IMR-90 (cell line): ENCODE measurements around the gene MYEOV. TPM values are rescaled to one million over a fixed set of nuclear protein-coding genes. Genes with fewer than 3 reads are reported as not detected.
A peak's percentile ranks its signal among the peaks of the same experiment; 100 is the strongest.

Source experiments
- ATAC-seq: fragments of 200-7000 bp; cut with Tn5 transposase; 2 replicates; pipeline ENCODE4 v1.9.1; 2020; ENCODE audit warnings: low read depth, mild to moderate bottlenecking, moderate library complexity
- BruUV-seq: library from RNA; stranded (reverse); fragments of 400-500 nt; replicated peaks from 2 replicates; lab custom pipeline; 2021; lab: Mats Ljungman, UMichigan
- CTCF ChIA-PET: fragments of 300-600 bp; formaldehyde crosslinking; extraction: SDS; loops from one replicate; lab custom pipeline; 2021; ENCODE audit warnings: antibody characterized with exemption; lab: Yijun Ruan, JAX
- POLR2A ChIA-PET: fragments of 300-600 bp; sonication (Branson Sonifier 250); formaldehyde crosslinking; loops from one replicate; lab custom pipeline; 2022; ENCODE audit warnings: antibody characterized with exemption; ENCODE audit not compliant: unreplicated experiment; lab: Charles Lee
- DNase-seq: peaks from one replicate; pipeline ENCODE4 v3.0.0; 2013
- H2AFZ ChIP-seq: replicated peaks from 2 replicates; pipeline ENCODE3; 2013; ENCODE audit warnings: low read length, mild to moderate bottlenecking; ENCODE audit not compliant: poor library complexity
- H2AK5ac ChIP-seq: 2 replicates; pipeline ENCODE4 v1.6.1; 2013; ENCODE audit warnings: low read depth, low read length, inconsistent platforms
- H2AK9ac ChIP-seq: replicated peaks from 2 replicates; pipeline ENCODE3; 2013; ENCODE audit warnings: mild to moderate bottlenecking, low read depth, low read length, moderate library complexity; ENCODE audit not compliant: poor library complexity
- H2BK120ac ChIP-seq: 2 replicates; pipeline ENCODE4 v1.6.1; 2013; ENCODE audit warnings: low read depth, low read length, inconsistent platforms
- H2BK15ac ChIP-seq: 3 replicates; pipeline ENCODE4 v1.6.1; 2013; ENCODE audit warnings: low read depth, low read length, inconsistent platforms
- H2BK20ac ChIP-seq: 2 replicates; pipeline ENCODE4 v1.6.1; 2013; ENCODE audit warnings: low read depth, mild to moderate bottlenecking, inconsistent platforms, low read length, moderate library complexity
- H2BK5ac ChIP-seq: 2 replicates; pipeline ENCODE4 v1.6.1; 2013; ENCODE audit warnings: mild to moderate bottlenecking, low read depth, low read length, inconsistent platforms; ENCODE audit not compliant: poor library complexity, severe bottlenecking
- H3K14ac ChIP-seq: replicated peaks from 2 replicates; pipeline ENCODE4 v1.6.1; 2013; ENCODE audit warnings: low read depth, low read length, inconsistent platforms
- H3K18ac ChIP-seq: 2 replicates; pipeline ENCODE4 v1.6.1; 2013; ENCODE audit warnings: low read depth, low read length, control low read depth
- H3K23ac ChIP-seq: 2 replicates; pipeline ENCODE4 v1.6.1; 2013; ENCODE audit warnings: low read depth, low read length, inconsistent platforms
- H3K27ac ChIP-seq: 2 replicates; pipeline ENCODE4 v1.5.1; 2013; ENCODE audit warnings: mild to moderate bottlenecking, control low read depth, low read length; ENCODE audit not compliant: insufficient read depth
- H3K27me3 ChIP-seq: 2 replicates; pipeline ENCODE4 v1.6.1; 2013; ENCODE audit warnings: low read length; ENCODE audit not compliant: control insufficient read depth, insufficient read depth
- H3K36me3 ChIP-seq: 2 replicates; pipeline ENCODE4 v1.6.1; 2013; ENCODE audit warnings: low read length, mixed read lengths; ENCODE audit not compliant: control insufficient read depth, insufficient read depth
- H3K4ac ChIP-seq: 2 replicates; pipeline ENCODE4 v1.6.1; 2013; ENCODE audit warnings: low read depth, low read length, inconsistent platforms
- H3K4me1 ChIP-seq: 2 replicates; pipeline ENCODE4 v1.6.1; 2013; ENCODE audit warnings: low read length, mixed read lengths; ENCODE audit not compliant: control insufficient read depth, insufficient read depth
- H3K4me2 ChIP-seq: 2 replicates; pipeline ENCODE4 v1.6.1; 2013; ENCODE audit warnings: low read depth, mild to moderate bottlenecking, control low read depth, low read length, moderate library complexity
- H3K4me3 ChIP-seq: 2 replicates; pipeline ENCODE4 v1.5.1; 2013; ENCODE audit warnings: low read depth, mild to moderate bottlenecking, control low read depth, low read length, moderate library complexity; ENCODE audit not compliant: insufficient read depth
- H3K56ac ChIP-seq: 2 replicates; pipeline ENCODE4 v1.6.1; 2013; ENCODE audit warnings: low read length, inconsistent platforms; ENCODE audit not compliant: insufficient read depth; ENCODE audit errors: extremely low read depth
- H3K79me1 ChIP-seq, 2 experiments: 2 replicates each; pipeline ENCODE4 v1.6.1; 2013; ENCODE audit warnings: low read length in 2 of 2, inconsistent platforms in 1 of 2, low read depth in 1 of 2
- H3K9ac ChIP-seq: 2 replicates; pipeline ENCODE4 v1.6.1; 2013; ENCODE audit warnings: low read depth, low read length, control low read depth
- H3K9me1 ChIP-seq: 2 replicates; pipeline ENCODE4 v1.6.1; 2013; ENCODE audit warnings: low read length, inconsistent platforms; ENCODE audit not compliant: insufficient read depth
- H3K9me3 ChIP-seq: 2 replicates; pipeline ENCODE4 v1.6.1; 2013; ENCODE audit warnings: low read length; ENCODE audit not compliant: control insufficient read depth, insufficient read depth
- H4K20me1 ChIP-seq: 2 replicates; pipeline ENCODE4 v1.6.1; 2013; ENCODE audit warnings: low read length, inconsistent platforms; ENCODE audit not compliant: insufficient read depth
- H4K5ac ChIP-seq: 2 replicates; pipeline ENCODE4 v1.6.1; 2013; ENCODE audit warnings: mild to moderate bottlenecking, low read depth, low read length, control low read depth
- H4K8ac ChIP-seq, 2 experiments: 2 replicates each; pipeline ENCODE4 v1.6.1; 2013; ENCODE audit warnings: low read depth in 2 of 2, low read length in 2 of 2, control low read depth in 1 of 2, inconsistent platforms in 1 of 2
- H4K91ac ChIP-seq: 2 replicates; pipeline ENCODE4 v1.6.1; 2013; ENCODE audit warnings: low read depth, low read length, inconsistent platforms; ENCODE audit not compliant: insufficient read depth
- CEBPB ChIP-seq: IDR thresholded peaks from 2 replicates; pipeline ENCODE4 v1.6.1; 2012; ENCODE audit warnings: low read depth, low read length, improper control_type of control experiment
- MAFK ChIP-seq: IDR thresholded peaks from 2 replicates; pipeline ENCODE4 v1.6.1; 2012; ENCODE audit warnings: low read depth, low read length, improper control_type of control experiment
- MAZ ChIP-seq: IDR thresholded peaks from 2 replicates; pipeline ENCODE4 v1.6.1; 2012; ENCODE audit warnings: low read depth, mild to moderate bottlenecking, low read length, improper control_type of control experiment, moderate library complexity, borderline replicate concordance
- POLR2A ChIP-seq: IDR thresholded peaks from 2 replicates; pipeline ENCODE4 v1.6.1; 2012; ENCODE audit warnings: mild to moderate bottlenecking, low read depth, low read length
- SMC3 ChIP-seq: fragments of 150-350 bp; IDR thresholded peaks from 2 replicates; pipeline ENCODE4 v1.6.1; 2016; ENCODE audit warnings: low read depth, mild to moderate bottlenecking, antibody characterized with exemption, low read length, moderate library complexity
- WGBS, 2 experiments: methylation state at CpG; one replicate each; pipeline versions ENCODE4 v1.1.5 to v1.1.7; 2013; ENCODE audit warnings: missing lambda C conversion rate in 2 of 2; ENCODE audit not compliant: insufficient read length in 1 of 2; ENCODE audit errors: extremely low coverage in 2 of 2; 5-methylcytosine and 5-hydroxymethylcytosine counted together
- dilution Hi-C: fragments of 300-500 bp; cut with HindIII; formaldehyde crosslinking; loops from one replicate; pipeline ENCODE4 v1.14.3; 2018; ENCODE audit warnings: low sequenced_read_pairs; ENCODE audit not compliant: unreplicated experiment
- in situ Hi-C: fragments of 300-500 bp; cut with MboI; formaldehyde crosslinking; loops from 3 replicates; pipeline ENCODE4 v1.14.3; 2019; ENCODE audit warnings: low sequenced_read_pairs, inconsistent platforms, mixed read lengths
- intact Hi-C: fragments of 100-400 bp; cut with micrococcal nuclease; formaldehyde crosslinking; loops from 2 replicates; pipeline ENCODE4 v1.10.0; 2022
- polyA plus RNA-seq, 3 experiments: library from polyadenylated mRNA; depleted of rRNA; stranded (reverse); fragments of >200 nt; gene quantifications; 2 replicates each; pipeline ENCODE4 v1.2.3, GENCODE V29; 2012; ENCODE audit warnings: low replicate concordance in 1 of 3
- total RNA-seq: library from RNA; depleted of rRNA; stranded (reverse); fragments of >200 nt; gene quantifications from 2 replicates; pipeline ENCODE4 v1.2.3, GENCODE V29; 2012
- TF ChIP-seq, protein P1 (sequence below): conservative IDR thresholded peaks from 2 replicates; pipeline ENCODE4 v1.5.1; 2012; ENCODE audit warnings: mild to moderate bottlenecking, low read depth, low read length, improper control_type of control experiment
- TF ChIP-seq, protein P2 (sequence below): fragments of 150-350 bp; IDR thresholded peaks from 2 replicates; pipeline ENCODE4 v1.6.1; 2017; ENCODE audit warnings: mild to moderate bottlenecking, antibody characterized with exemption, low read length, low read depth

MYEOV gene
- total and polyA plus RNA-seq, 2 of the 4 experiments (the other 2 are of a cell fraction), result 5.8 to 6.8 TPM

DNA sequence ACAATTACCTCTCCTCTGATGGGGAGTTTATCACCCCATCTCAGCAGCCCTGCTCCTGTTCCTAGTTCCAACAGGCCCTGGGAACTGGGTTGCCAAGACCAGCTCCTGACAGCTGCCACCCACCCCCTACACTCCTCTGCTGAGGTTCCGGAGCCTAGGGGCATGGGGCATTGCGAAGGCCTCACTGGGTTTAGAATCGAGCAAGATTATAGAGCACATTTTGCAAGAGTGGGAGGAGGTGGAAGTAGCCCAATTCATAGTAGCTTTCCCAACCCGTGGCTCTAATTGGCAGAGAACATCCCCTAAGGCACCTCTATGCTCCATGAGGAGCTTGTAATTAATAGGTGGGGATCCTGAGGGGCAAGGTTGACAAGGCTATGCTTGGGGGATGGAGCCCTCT is 23.0 kb downstream of the MYEOV start:
- H2AK9ac ChIP-seq, result peak overlapping the region; percentile 6
- peak overlapping the region; percentile 80 for H3K14ac ChIP-seq
- dilution Hi-C loops, result no loop called here
- no peak for ATAC-seq
- peaks cover 37% of the 10 kb centered on the region for H3K9me1 ChIP-seq
- peak overlapping the region; percentile 100 for H2BK120ac ChIP-seq
- WGBS, 2 experiments, result no CpG with 5 or more reads among the region's 4 CpGs
- peak overlapping the region; percentile 64 for H2BK5ac ChIP-seq
- BruUV-seq, result no TSS peak
- peak overlapping the region; percentile 87 for H3K23ac ChIP-seq
- H2BK15ac ChIP-seq, result peak overlapping the region; percentile 72
- no peak overlapping the region for H3K4me2 ChIP-seq
- no peak for DNase-seq
- H3K4me1 ChIP-seq, result peaks cover 20% of the 10 kb centered on the region
- no peak overlapping the region for H3K4me3 ChIP-seq
- peak overlapping the region; percentile 74; the same call in 1 of the 2 replicates for H3K18ac ChIP-seq
- H4K20me1 ChIP-seq, result no peaks in the 10 kb centered on the region
- H3K9ac ChIP-seq, result no peak overlapping the region
- H3K4ac ChIP-seq, result peak overlapping the region; percentile 91
- H3K27me3 ChIP-seq, result no peaks in the 10 kb centered on the region
- ChIA-PET POLR2A (no interaction called here), CTCF (no interaction called here)
- peaks cover 16 to 69% of the 10 kb centered on the region in 2 experiments; a peak in 3 of 4 replicates for H3K79me1 ChIP-seq
- peak overlapping the region; percentile 55 for H4K91ac ChIP-seq
- peak overlapping the region; percentile 94 for H2AK5ac ChIP-seq
- peak overlapping the region; percentile 92; the same call in 1 of the 2 replicates for H2BK20ac ChIP-seq
- no peak overlapping the region for H3K56ac ChIP-seq
- intact Hi-C loops, result no loop called here
- H2AFZ ChIP-seq, result no peak overlapping the region
- peak overlapping the region; percentile 75; the same call in 1 of the 2 replicates for H4K5ac ChIP-seq
- H3K27ac ChIP-seq, result no peak overlapping the region
- no peaks in the 10 kb centered on the region for H3K36me3 ChIP-seq
- peak overlapping the region in 1 of 2 experiments; percentile 81; a peak in 2 of 4 replicates for H4K8ac ChIP-seq
- TF ChIP-seq, protein P1, sequence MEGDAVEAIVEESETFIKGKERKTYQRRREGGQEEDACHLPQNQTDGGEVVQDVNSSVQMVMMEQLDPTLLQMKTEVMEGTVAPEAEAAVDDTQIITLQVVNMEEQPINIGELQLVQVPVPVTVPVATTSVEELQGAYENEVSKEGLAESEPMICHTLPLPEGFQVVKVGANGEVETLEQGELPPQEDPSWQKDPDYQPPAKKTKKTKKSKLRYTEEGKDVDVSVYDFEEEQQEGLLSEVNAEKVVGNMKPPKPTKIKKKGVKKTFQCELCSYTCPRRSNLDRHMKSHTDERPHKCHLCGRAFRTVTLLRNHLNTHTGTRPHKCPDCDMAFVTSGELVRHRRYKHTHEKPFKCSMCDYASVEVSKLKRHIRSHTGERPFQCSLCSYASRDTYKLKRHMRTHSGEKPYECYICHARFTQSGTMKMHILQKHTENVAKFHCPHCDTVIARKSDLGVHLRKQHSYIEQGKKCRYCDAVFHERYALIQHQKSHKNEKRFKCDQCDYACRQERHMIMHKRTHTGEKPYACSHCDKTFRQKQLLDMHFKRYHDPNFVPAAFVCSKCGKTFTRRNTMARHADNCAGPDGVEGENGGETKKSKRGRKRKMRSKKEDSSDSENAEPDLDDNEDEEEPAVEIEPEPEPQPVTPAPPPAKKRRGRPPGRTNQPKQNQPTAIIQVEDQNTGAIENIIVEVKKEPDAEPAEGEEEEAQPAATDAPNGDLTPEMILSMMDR, result no peak
- no peak for TF ChIP-seq MAZ
- TF ChIP-seq POLR2A, result no peak
- no peak for TF ChIP-seq MAFK
- TF ChIP-seq, protein P2, sequence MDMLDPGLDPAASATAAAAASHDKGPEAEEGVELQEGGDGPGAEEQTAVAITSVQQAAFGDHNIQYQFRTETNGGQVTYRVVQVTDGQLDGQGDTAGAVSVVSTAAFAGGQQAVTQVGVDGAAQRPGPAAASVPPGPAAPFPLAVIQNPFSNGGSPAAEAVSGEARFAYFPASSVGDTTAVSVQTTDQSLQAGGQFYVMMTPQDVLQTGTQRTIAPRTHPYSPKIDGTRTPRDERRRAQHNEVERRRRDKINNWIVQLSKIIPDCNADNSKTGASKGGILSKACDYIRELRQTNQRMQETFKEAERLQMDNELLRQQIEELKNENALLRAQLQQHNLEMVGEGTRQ, result no peak
- no peak for TF ChIP-seq CEBPB
- TF ChIP-seq SMC3, result no peak
- H3K9me3 ChIP-seq, result no peaks in the 10 kb centered on the region
- in situ Hi-C loops, result no loop called here
